ENCODE data around the gene SMPD3. TPM values are rescaled to one million over a fixed set of nuclear protein-coding genes. Genes with fewer than 3 reads are reported as not detected.

SMPD3 gene
- total RNA-seq, 1 donor from 2014 or later = 85.4 TPM

- no peak for TF ChIP-seq CTCF (IDR thresholded peaks at IDR 0.05; ENCODE audit: partially characterized antibody, unreplicated experiment)
- no peak for DNase-seq
- Mint-ChIP-seq H3K36me3 (ENCODE audit: unreplicated experiment) (peaks cover 5% of the 10 kb centered on the region), H3K9me3 (ENCODE audit: unreplicated experiment) (peaks cover 2% of the 10 kb centered on the region), H3K27ac (ENCODE audit: unreplicated experiment) (no peak overlapping the region), H3K4me3 (ENCODE audit: unreplicated experiment) (no peak overlapping the region), H3K4me1 (ENCODE audit: low read depth, unreplicated experiment) (peaks cover 27% of the 10 kb centered on the region), H3K27me3 (ENCODE audit: unreplicated experiment) (peaks cover 7% of the 10 kb centered on the region)
Observed at GRCh38 chr16:68345351-68345810, 102.9 kb downstream of the SMPD3 start.

- Mint-ChIP-seq H3K4me3 (ENCODE audit: unreplicated experiment) (no peak overlapping the region), H3K4me1 (ENCODE audit: low read depth, unreplicated experiment) (peaks cover 27% of the 10 kb centered on the region), H3K27me3 (ENCODE audit: unreplicated experiment) (peaks cover 6% of the 10 kb centered on the region), H3K9me3 (ENCODE audit: unreplicated experiment) (peaks cover 2% of the 10 kb centered on the region), H3K36me3 (ENCODE audit: unreplicated experiment) (peaks cover 4% of the 10 kb centered on the region), H3K27ac (ENCODE audit: unreplicated experiment) (no peak overlapping the region)
- TF ChIP-seq CTCF (IDR thresholded peaks at IDR 0.05; ENCODE audit: partially characterized antibody, unreplicated experiment) = no peak
- DNase-seq = no peak
Observed at GRCh38 chr16:68344252-68344651, 104.1 kb downstream of the SMPD3 start.

- Mint-ChIP-seq H3K9me3 (ENCODE audit: unreplicated experiment) (no peaks in the 10 kb centered on the region), H3K27me3 (ENCODE audit: unreplicated experiment) (peaks cover 3% of the 10 kb centered on the region), H3K27ac (ENCODE audit: unreplicated experiment) (no peak overlapping the region), H3K4me3 (ENCODE audit: unreplicated experiment) (no peak overlapping the region), H3K36me3 (ENCODE audit: unreplicated experiment) (no peaks in the 10 kb centered on the region), H3K4me1 (ENCODE audit: low read depth, unreplicated experiment) (peaks cover 18% of the 10 kb centered on the region)
- TF ChIP-seq CTCF (IDR thresholded peaks at IDR 0.05; ENCODE audit: partially characterized antibody, unreplicated experiment) = no peak
- DNase-seq = no peak
Observed at GRCh38 chr16:68343137-68343536, 105.2 kb downstream of the SMPD3 start.

GRCh38 chr16:68342620-68343019, 105.7 kb downstream of the SMPD3 start:
- Mint-ChIP-seq H3K27me3 (ENCODE audit: unreplicated experiment) (peaks cover 6% of the 10 kb centered on the region), H3K4me3 (ENCODE audit: unreplicated experiment) (no peak overlapping the region), H3K36me3 (ENCODE audit: unreplicated experiment) (no peaks in the 10 kb centered on the region), H3K4me1 (ENCODE audit: low read depth, unreplicated experiment) (peaks cover 14% of the 10 kb centered on the region), H3K27ac (ENCODE audit: unreplicated experiment) (no peak overlapping the region), H3K9me3 (ENCODE audit: unreplicated experiment) (no peaks in the 10 kb centered on the region)
- DNase-seq = no peak
- no peak for TF ChIP-seq CTCF (IDR thresholded peaks at IDR 0.05; ENCODE audit: partially characterized antibody, unreplicated experiment)

- H3K4me3 Mint-ChIP-seq (ENCODE audit: unreplicated experiment) = no peak overlapping the region
Observed at GRCh38 chr16:68339214-68339613, 109.1 kb downstream of the SMPD3 start.

More at GRCh38 chr16:68339214-68339613, 109.1 kb downstream of the SMPD3 start:
- H3K27me3 Mint-ChIP-seq (ENCODE audit: unreplicated experiment) = peaks cover 4% of the 10 kb centered on the region
- H3K27ac Mint-ChIP-seq (ENCODE audit: unreplicated experiment) = no peak overlapping the region
- no peaks in the 10 kb centered on the region for H3K36me3 Mint-ChIP-seq (ENCODE audit: unreplicated experiment)
- H3K9me3 Mint-ChIP-seq (ENCODE audit: unreplicated experiment) = no peaks in the 10 kb centered on the region
- TF ChIP-seq CTCF (IDR thresholded peaks at IDR 0.05; ENCODE audit: partially characterized antibody, unreplicated experiment) = no peak
- no peak for DNase-seq
- H3K4me1 Mint-ChIP-seq (ENCODE audit: low read depth, unreplicated experiment) = no peaks in the 10 kb centered on the region

Measured in glutamatergic neuron (in vitro differentiated cells).